IMR-90 (cell line): ENCODE measurements around the gene RWDD1.

Source experiments
- CEBPB ChIP-seq: IDR thresholded peaks from 2 replicates; pipeline ENCODE4 v1.6.1; 2012; ENCODE audit warnings: low read depth, low read length, improper control_type of control experiment
- CHD1 ChIP-seq: IDR thresholded peaks from 2 replicates; pipeline ENCODE4 v1.6.1; 2012; ENCODE audit warnings: low read depth, low read length, improper control_type of control experiment
- FOS ChIP-seq: fragments of 150-350 bp; IDR thresholded peaks from 2 replicates; pipeline ENCODE4 v1.6.1; 2016; ENCODE audit warnings: low read depth, low read length
- MAFK ChIP-seq: IDR thresholded peaks from 2 replicates; pipeline ENCODE4 v1.6.1; 2012; ENCODE audit warnings: low read depth, low read length, improper control_type of control experiment
- MAZ ChIP-seq: IDR thresholded peaks from 2 replicates; pipeline ENCODE4 v1.6.1; 2012; ENCODE audit warnings: low read depth, mild to moderate bottlenecking, low read length, improper control_type of control experiment, moderate library complexity, borderline replicate concordance
- MXI1 ChIP-seq: IDR thresholded peaks from 2 replicates; pipeline ENCODE4 v1.6.1; 2012; ENCODE audit warnings: low read depth, mild to moderate bottlenecking, low read length, moderate library complexity, borderline replicate concordance
- POLR2A ChIP-seq: IDR thresholded peaks from 2 replicates; pipeline ENCODE4 v1.6.1; 2012; ENCODE audit warnings: mild to moderate bottlenecking, low read depth, low read length
- RCOR1 ChIP-seq: IDR thresholded peaks from 2 replicates; pipeline ENCODE4 v1.6.1; 2012; ENCODE audit warnings: mild to moderate bottlenecking, low read length, improper control_type of control experiment; ENCODE audit not compliant: insufficient replicate concordance
- RFX5 ChIP-seq: IDR thresholded peaks from 2 replicates; pipeline ENCODE4 v1.8.0; 2012; ENCODE audit warnings: low read depth, mild to moderate bottlenecking, low read length, moderate library complexity
- SMC3 ChIP-seq: fragments of 150-350 bp; IDR thresholded peaks from 2 replicates; pipeline ENCODE4 v1.6.1; 2016; ENCODE audit warnings: low read depth, mild to moderate bottlenecking, antibody characterized with exemption, low read length, moderate library complexity
- TF ChIP-seq, protein P1 (sequence below): fragments of 150-350 bp; IDR thresholded peaks from 2 replicates; pipeline ENCODE4 v1.6.1; 2016; ENCODE audit warnings: low read depth, mild to moderate bottlenecking, low read length, moderate library complexity, borderline replicate concordance
- TF ChIP-seq, protein P2 (sequence below): conservative IDR thresholded peaks from 2 replicates; pipeline ENCODE4 v1.5.1; 2012; ENCODE audit warnings: mild to moderate bottlenecking, low read depth, low read length, improper control_type of control experiment
- TF ChIP-seq, protein P3 (sequence below): fragments of 150-350 bp; IDR thresholded peaks from 2 replicates; pipeline ENCODE4 v1.6.1; 2017; ENCODE audit warnings: mild to moderate bottlenecking, antibody characterized with exemption, low read length, low read depth

DNA sequence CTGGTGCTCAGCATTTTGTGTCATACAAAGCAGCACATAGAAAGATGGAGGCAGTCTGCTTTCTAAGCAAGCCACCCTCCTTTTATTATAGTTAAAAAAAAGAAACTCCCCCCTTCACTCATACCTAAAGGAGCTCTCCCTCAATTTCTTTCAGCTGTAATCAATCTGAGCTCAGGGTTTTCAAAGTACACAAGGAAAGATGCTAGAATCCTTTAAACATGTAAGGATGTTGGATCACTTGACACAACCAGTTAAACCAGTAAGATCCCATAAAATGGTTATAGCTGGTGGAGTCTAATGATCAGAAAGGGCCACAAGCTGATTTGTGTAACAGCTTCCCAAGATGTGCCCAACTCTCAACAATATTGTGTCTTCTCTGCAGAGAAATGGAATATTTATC, 17.9 kb upstream of the RWDD1 start, which contains the start of gene CALHM4:
- no peak for TF ChIP-seq POLR2A
- no peak for TF ChIP-seq CHD1
- TF ChIP-seq, protein P1, sequence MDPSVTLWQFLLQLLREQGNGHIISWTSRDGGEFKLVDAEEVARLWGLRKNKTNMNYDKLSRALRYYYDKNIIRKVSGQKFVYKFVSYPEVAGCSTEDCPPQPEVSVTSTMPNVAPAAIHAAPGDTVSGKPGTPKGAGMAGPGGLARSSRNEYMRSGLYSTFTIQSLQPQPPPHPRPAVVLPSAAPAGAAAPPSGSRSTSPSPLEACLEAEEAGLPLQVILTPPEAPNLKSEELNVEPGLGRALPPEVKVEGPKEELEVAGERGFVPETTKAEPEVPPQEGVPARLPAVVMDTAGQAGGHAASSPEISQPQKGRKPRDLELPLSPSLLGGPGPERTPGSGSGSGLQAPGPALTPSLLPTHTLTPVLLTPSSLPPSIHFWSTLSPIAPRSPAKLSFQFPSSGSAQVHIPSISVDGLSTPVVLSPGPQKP: no peak
- TF ChIP-seq, protein P2, sequence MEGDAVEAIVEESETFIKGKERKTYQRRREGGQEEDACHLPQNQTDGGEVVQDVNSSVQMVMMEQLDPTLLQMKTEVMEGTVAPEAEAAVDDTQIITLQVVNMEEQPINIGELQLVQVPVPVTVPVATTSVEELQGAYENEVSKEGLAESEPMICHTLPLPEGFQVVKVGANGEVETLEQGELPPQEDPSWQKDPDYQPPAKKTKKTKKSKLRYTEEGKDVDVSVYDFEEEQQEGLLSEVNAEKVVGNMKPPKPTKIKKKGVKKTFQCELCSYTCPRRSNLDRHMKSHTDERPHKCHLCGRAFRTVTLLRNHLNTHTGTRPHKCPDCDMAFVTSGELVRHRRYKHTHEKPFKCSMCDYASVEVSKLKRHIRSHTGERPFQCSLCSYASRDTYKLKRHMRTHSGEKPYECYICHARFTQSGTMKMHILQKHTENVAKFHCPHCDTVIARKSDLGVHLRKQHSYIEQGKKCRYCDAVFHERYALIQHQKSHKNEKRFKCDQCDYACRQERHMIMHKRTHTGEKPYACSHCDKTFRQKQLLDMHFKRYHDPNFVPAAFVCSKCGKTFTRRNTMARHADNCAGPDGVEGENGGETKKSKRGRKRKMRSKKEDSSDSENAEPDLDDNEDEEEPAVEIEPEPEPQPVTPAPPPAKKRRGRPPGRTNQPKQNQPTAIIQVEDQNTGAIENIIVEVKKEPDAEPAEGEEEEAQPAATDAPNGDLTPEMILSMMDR: no peak
- TF ChIP-seq, protein P3, sequence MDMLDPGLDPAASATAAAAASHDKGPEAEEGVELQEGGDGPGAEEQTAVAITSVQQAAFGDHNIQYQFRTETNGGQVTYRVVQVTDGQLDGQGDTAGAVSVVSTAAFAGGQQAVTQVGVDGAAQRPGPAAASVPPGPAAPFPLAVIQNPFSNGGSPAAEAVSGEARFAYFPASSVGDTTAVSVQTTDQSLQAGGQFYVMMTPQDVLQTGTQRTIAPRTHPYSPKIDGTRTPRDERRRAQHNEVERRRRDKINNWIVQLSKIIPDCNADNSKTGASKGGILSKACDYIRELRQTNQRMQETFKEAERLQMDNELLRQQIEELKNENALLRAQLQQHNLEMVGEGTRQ: no peak
- TF ChIP-seq MXI1: no peak
- TF ChIP-seq MAZ: no peak
- TF ChIP-seq CEBPB: no peak
- TF ChIP-seq FOS: no peak
- no peak for TF ChIP-seq SMC3
- no peak for TF ChIP-seq RCOR1
- TF ChIP-seq MAFK: no peak
- no peak for TF ChIP-seq RFX5
